GM19438 (cell line): ENCODE measurements around the gene PER2.

Source experiments
- ATAC-seq: cut with Tn5 transposase; IDR thresholded peaks from one replicate; pipeline ENCODE4 v1.9.1; 2021; ENCODE audit warnings: low read depth; ENCODE audit not compliant: unreplicated experiment

The PER2 gene

GRCh38 chr2:238202326-238203093 is 85.9 kb downstream of the PER2 start:
- no peak for ATAC-seq
